HG03175 (cell line): ENCODE measurements around the gene CMC4.

ENCODE experiments used
- ATAC-seq: cut with Tn5 transposase; IDR thresholded peaks from one replicate; pipeline ENCODE4 v1.9.1; 2021; ENCODE audit warnings: mild to moderate bottlenecking, moderate library complexity; ENCODE audit not compliant: unreplicated experiment

Gene CMC4, protein sequence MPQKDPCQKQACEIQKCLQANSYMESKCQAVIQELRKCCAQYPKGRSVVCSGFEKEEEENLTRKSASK

DNA sequence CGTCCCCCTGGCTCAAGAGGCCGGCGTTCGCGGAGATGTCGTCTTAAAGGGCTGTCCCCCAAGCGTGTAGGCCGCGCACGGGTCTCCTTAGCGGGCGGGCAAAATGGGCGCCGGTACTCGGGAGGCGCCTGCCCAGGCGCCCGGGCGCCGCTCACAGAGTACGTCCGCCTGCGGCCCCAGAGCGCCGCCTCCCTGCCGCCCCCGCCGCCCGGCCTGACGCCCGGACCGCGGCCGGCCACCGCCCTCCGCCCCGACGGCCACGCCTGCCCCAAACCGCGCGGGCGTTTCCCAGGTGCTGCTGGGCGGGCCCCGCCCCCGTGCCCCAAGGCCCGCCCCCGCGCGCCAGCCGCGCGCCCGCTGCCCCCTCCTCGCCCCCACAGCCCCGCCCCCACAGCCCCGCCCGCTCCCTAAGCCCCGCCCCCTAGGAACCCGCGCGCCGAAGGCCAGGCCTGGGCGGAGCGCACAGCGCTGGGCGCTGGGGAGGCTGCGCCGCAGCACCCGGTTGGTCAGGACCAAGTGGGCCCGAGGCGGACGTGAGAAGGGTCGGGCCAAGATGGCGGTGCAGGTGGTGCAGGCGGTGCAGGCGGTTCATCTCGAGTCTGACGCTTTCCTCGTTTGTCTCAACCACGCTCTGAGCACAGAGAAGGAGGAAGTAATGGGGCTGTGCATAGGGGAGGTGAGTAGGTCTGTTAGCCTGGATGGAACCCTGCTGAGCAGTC is at the start of gene CMC4, which contains the start of the genes BRCC3 and MTCP1:
CMC4 (minus strand) TSS at position 162 of the 719 bp plus-strand sequence. CDS start 7,113 bp downstream, outside the sequence.
BRCC3 (plus strand) TSS at position 534 of the 719 bp plus-strand sequence; CDS start at position 554, 20 bp downstream.
MTCP1 (minus strand) TSS at position 162 of the 719 bp plus-strand sequence. CDS start 5,126 bp downstream, outside the sequence.
- ATAC-seq = peak; percentile 89

DNA sequence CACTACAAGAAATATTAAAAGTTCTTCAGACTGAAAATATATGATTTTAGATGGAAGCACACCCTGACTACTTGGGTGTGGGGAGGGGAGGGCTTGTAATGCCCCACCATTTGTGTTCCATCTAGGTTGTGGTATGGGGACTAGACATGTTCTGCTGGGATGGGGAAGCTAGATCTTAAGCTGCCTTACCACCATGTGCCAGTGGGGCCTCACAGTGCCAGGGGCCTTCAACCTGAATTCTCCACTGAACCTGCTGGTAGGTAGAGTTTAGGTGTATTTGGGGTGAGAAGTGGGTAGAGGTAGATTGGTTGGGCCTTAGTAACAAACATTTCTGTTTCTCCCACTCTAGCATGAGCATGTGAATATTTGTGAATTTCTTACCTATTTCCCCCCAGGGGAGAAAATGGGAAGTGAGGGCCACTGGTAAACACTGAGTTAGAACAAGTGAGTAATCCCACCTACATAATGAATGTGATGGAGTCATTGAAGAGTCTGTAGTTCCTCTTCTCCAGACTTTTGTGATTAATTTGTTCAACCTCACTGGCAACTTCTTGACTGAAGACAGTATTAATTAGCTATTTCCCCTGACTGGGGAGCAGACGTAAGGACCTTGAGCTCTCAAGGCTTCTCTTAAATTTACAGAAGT is 44.4 kb upstream of the CMC4 start:
- no peak for ATAC-seq

DNA sequence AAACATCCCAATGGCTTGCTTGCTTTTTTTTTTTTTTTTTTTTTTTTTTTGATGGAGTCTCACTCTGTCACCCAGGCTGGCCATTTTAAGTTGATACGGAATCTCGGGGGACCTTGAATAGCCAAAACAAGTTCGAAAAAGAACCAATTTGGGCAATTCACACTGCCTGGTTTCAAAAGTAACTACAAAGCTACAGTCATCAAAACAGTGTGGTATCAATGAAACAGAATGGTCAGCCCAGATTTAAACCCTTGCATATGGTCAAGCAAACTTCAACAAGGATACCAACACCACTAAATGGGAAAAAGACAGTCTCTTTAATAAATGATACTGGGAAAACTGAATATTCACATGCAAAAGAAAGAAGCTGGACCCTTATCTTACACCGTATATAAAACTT is 42.2 kb upstream of the CMC4 start:
- ATAC-seq = no peak

DNA sequence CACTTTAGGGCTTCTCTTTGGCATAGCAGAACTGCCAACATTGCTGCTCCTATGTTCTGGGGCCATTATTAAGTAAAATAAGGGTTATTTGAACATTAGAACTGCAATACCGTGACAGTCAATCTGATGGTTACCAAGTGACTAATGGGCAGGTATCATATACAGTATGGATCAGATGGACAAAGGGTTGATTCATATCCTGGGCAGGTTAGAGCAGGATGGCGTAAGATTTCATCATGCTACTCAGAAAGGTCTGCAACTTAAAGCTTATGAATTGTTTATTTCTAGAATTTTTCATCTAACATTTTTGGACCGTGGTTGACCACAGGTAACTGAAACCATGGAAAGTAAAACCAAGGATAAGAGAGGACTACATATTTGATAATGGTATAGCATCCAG is 41.2 kb upstream of the CMC4 start:
- ATAC-seq = no peak

DNA sequence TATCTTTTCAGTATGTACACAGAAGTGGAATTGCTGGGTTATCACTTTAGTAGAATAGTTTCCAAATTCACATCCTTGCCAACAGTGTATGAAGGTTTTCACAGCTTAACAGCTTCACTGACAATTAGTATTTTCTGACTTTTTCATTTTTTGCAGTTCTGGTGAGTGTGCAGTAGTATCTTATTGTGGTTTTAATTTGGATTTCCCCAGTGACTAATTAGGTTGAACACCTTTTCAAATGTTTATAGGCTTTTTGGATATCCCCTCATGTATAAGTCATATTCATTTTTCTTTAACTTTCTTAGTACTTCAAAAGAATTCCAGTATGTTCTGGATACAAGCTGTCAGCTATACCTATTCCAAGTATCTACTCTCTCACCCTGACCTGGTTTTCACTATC is 37.5 kb upstream of the CMC4 start:
- no peak for ATAC-seq

DNA sequence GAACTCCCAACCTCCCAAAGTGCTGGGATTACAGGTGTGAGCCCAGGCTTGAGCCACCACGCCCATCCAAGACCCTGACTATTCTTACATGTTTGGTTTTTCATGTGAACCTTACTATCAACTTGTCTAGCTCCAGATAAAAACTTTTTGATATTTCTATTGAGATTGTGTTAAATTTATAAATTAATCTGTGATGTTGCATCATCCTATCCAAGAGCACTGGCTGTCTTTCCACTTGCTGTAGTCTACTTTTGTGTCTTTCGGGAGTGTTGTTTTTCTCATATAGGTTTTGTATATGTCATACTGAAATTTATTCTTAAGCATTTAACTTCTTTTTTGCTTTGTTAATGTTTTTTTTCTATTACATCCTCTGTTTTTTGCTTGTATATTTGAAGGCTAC is 35.0 kb upstream of the CMC4 start:
- no peak for ATAC-seq

DNA sequence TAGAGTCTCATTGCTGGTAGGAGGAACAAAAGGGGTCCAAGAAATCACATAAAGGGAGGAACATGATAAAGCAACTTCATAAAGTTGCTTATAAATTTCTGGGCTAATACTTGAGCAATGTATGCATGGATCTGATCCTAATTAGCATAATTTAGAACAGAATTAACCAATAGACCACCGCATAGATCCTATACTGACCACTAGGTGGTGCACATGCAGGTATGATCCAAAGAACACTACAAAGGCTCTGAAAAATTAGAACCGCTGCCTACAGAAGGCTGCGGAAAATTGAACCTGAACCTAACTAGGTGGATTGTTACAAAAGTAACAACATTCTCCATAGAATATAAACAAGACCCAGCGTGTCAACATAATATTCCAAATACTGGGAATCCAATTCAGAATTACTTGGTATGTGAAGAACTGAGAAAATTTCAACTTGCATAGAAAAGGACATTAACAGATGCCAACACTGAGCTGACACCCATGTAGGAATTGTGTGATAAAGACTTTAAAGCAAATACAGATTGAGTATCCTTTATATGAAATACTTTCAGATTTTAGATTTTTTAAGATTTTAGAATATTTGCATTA is 23.6 kb upstream of the CMC4 start:
- peak; percentile 61 for ATAC-seq

DNA sequence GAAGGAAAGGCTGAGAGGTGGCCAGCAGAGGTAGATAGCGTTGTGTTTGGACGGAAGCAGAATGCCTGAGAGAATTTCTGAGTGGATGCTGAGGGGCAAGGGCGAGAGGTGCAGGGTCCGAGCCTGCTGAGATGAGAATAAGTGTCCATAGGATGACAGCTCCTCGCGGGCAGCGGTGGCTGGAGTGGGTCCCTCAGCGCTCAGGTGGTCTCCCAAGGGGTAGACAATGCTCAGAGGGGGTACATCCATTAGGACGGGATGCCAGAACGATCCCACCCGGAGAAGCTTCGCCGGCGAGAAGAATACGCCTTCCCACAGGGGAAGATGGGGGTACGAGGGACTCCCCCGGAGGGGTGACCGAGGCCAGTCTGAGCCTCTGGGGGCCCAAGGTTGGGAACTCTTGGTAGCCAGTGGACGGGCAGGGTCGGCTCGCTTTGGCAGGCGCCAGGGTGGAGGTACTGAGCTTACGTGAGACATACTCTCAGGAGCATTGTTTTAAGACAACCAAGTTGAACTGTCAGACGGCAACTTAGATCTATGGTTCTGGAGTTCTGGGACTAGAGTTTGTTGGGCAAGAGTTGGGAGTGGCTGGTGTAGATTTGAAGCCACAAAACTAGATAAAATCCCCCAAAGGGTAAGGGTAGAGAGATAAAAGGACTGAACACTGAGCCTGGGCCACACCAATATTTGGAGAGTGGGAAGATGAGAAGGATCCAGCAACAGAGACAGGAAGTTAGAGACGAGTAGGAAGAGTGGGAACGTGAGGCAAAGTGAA is 16.2 kb upstream of the CMC4 start:
- no peak for ATAC-seq

DNA sequence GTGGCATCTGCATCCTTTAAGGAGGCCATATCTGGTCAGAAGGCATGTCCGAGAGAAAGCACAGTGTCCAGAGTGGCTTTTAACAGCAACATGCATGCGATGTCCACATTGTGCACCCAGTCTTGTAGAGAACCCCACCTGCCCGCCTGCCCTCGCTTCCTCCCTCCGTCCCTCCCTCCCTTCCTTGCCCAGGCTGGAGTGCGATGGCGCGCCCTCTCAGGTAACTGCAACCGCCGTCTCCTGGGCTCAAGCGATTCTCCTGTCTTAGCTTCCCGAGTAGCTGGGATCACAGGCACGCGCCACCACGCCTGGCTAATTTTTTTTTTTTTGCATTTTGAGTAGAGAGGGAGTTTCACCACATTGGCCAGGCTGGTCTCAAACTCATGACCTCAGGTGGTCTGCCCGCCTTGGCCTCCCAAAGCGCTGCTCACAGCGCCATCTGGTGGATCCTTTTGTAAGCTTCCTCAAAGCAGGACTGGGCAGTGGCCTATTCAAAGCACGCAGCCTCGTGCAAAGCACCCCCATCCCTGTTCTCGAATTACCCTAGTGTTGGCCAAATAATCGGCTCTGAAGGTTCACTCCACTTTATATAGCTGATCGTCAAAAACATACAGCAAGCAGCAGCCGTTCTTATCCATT is 15.4 kb upstream of the CMC4 start:
- ATAC-seq = no peak

DNA sequence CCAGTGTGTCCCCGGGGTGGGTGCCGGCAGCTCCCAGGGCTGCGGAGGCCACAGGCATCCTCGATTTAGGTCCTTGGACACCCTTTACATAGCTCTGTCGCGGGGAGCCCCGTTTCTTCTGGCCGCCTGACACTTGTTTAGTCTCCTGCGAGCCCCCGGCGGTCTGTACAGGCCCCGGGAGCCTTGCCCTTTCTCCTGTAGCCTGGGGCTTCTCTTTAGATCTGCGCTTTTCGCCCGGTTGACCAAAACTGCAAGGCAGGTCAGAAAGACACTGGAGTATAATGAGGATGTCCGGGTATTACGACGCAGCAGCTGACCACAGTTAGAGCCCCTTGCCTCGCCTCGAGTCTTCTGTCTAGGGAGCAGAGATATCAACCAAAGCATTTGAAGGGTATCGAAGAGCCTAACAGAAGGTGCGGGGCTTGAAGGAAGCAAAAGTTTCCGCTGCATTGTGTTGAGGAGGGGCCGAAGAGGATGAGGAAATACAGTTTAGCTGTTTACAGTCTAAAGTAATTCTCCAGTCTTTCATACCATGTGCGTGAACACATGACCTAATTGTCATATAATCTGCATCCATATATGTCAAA is 851 bp upstream of the CMC4 start:
- no peak for ATAC-seq

DNA sequence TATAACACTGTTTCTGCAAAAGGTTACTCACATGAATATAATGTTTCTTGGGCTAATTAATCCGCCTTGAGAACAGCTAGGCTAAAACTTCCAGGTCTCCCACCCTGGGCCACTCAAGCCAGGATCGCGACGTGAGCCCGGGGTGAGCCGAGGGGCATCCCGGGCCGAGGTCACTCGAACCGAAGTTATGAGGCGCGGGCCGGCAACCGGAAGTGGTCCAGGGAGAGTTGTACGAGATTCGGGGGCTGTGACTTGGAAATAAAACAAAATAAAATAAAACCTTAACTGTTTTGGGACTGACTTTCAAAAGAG is 317 bp downstream of the CMC4 start:
- peak; percentile 19 for ATAC-seq

DNA sequence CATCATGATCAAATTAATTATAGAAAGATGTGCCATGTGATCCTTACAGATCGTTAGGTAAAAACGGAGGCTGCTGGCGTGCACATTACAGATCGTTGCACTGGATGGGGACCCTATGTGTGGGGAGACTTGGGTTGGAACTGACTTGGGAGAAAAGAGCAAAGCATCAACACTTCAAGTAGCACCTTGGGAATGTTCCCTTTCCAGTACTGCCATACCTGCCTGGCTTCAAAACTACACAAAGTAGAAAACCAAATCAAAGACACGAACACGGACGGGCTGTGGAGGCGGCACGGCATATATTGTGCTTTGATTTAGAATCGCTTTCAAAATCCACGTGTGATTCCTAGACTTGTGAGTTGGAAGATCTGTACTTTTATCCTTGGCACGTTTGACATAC is 898 bp downstream of the CMC4 start:
- no peak for ATAC-seq

DNA sequence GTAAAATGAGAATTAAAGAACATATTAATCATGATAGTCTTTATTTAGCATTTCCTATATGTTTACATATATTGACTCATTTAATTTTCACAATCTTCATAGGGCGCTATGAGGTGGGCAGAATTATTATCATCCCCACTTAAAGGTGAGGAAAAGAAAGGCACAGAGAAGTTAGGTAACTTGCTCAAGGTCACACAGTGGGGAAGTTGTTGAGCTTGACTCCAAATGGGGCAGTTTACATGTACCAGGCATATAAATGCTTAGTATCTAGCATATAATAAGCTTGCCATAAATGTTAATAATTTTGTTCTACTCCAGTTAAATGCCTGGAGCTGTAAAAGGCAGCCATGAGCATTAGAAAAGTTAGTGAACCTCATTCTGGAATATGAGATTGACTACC is 1.5 kb downstream of the CMC4 start:
- ATAC-seq = no peak

DNA sequence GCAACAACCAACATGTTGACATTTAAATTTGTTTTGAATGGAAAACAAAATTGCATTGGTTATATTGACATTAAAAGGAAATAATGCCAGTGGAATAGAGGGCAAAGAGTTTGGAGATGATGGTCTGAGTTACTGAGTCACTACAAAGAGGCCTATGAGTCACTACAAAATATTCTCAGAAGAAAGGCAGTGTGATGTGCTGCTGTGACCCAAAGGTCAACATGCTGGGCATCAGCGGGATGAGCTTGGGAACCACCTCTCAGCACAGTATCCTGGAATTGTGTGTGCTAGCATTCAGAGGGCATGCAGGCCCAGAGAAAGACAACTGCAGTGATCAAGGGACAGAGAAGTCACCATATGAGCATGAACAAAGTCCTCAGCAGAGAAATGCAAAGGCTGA is 2.8 kb downstream of the CMC4 start:
- no peak for ATAC-seq

DNA sequence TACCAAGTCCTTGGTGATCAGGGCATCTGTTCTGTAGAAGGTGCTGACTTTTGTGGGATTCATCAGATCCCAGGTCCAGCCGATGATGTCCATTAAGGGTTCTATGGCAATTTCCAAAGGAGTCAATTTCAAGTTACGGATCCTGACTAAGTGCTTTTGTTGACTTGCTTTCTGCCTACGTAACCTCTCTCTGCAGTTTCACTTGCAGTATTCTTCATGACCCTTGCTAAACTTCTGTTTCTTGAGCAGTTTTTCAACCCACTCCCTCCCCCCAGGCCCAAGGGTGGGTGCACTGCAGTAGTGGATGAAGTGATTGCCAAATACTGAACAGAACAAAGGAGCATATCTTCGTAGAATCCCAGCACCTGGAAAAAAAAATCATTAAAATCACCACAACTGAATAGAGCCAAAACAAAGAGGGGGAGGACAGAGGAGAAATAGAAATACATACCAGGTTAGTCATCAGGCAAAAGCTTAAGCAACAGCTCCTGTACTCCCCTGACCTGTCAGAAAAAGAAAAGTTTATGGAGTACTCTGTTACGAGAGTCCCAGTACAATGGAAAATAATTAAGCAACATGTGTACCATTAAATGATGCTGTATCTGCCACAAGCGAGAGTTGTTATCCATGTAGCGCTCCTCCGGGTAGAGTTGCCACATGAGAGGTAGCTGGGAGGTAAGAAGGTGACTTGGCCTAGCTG is 5.8 kb downstream of the CMC4 start:
- ATAC-seq = no peak

DNA sequence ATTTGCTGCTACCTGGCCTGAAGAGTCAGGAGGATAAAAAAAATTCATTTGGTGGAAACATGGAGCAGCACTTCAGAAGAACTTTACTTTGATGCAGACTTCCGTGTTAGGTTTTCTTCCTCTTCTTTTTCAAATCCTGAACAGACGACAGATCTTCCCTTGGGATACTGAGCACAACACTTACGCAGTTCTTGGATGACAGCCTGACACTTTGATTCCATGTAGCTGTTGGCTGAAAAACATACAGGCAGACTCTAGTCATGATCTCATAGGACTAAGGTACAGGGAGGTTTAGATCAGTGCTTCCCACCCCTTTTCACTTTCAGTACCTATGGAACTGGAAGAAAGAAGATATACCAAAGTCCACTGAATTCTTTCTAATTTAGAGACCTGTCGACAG is 9.2 kb downstream of the CMC4 start:
- no peak for ATAC-seq

DNA sequence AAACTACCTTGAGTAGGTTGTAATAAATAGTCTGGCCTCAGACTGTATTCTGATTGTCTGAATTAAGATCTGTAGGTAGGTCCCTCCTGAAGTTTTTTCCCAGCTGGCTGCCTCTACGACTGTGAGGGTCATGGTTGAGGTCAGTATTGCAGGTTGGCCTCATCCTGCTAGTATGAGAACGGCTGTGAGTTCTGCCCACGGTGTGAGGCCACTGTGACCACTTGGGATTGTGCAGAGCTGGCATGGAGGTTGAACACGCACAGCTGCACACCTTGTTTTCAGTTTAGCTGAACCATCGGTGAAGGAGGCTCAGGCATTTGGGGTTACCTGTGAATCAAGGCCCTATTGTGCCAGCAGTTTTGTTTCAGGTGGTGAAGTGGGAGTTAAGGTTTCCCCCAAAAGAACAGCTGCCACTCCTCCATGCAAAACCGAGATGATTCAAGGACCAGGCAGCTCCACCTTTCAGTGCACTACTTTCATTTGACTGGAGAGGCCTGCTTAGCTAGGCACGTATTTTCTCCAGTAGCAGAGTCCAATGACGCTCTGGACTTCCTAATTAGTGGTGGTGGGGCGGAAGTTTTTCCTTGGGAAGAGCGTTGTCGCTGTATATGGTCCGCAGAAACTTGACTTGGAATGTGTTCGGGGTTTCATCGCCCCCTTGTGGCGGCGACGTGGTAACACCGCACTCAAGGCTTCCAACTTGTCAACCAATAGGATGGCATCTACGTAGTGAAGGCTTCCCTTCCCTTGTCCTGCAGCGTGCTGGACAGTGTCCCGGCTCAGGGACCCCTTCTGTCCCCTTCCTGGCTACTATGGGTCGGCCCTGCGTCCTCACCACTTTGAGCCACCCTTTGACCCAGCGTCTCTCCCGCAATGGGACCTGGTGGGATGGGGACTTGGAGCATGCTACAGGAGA is 13.8 kb downstream of the CMC4 start:
- ATAC-seq = peak; percentile 81

DNA sequence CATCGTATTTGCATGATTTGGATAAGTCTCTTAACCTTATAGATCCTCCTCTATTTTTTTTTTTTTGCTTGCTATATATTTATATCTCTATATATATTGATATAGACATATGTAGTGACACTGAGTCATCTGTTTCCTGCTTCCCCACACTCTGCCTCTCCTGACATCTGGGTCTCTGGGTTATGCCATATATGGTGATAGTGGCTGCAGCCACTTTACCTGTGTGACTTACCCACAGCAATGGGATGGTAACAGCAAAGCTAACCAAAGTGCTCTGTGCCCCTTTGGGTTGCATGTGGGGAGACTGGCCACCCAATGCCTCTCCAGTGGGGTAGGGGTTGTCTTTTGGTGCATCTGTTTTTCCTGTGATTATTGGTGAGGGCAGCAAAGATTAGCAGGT is 14.5 kb downstream of the CMC4 start:
- no peak for ATAC-seq

DNA sequence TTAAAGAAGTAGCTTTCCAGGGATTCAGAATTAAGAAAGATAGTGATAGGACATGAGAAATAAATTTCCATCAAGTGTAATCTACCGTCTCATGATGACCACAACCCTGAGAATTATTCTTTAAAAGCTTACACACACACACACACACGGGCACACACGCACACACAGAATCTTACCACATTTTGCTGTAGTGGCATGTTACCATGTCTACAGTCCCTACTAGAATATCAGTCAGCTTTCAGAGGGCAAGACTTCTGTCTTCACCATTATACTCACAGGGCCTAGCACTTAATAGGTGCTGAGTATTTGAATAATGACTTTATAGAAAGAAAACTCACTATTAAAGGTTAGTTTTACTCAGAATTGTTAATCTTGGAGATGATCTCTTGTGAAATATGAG is 15.4 kb downstream of the CMC4 start:
- ATAC-seq = no peak
